B cell (primary cell): ENCODE results near the gene TRIM62. TPM values are rescaled to one million over a fixed set of nuclear protein-coding genes. Genes with fewer than 3 reads are reported as not detected.

Source experiments
- ATAC-seq: fragments of 200-7000 bp; cut with Tn5 transposase; one replicate; pipeline ENCODE4 v1.10.0; 2021; ENCODE audit warnings: low read depth, mild to moderate bottlenecking, moderate number of reproducible peaks, moderate library complexity
- CTCF ChIA-PET: fragments of 350-600 bp; sonication (Branson Sonifier 250); formaldehyde crosslinking; loops from one replicate; lab custom pipeline; 2021; ENCODE audit warnings: antibody characterized with exemption, inconsistent platforms; lab: Charles Lee
- POLR2A ChIA-PET: fragments of 350-600 bp; sonication (Branson Sonifier 250); formaldehyde crosslinking; loops from one replicate; lab custom pipeline; 2021; ENCODE audit warnings: antibody characterized with exemption; lab: Charles Lee
- DNase-seq: peaks from one replicate; pipeline ENCODE4 v3.0.0; 2013
- H2AFZ ChIP-seq: 2 replicates; pipeline ENCODE4 v1.6.1; 2012; ENCODE audit warnings: mild to moderate bottlenecking, low read depth, low read length; ENCODE audit not compliant: insufficient read depth, poor library complexity, severe bottlenecking
- H3K27ac ChIP-seq, 2 donors: 1 replicate in 1 of 2; 2 replicates in 1 of 2; pipeline ENCODE4 v1.5.1; 2012 to 2013; ENCODE audit warnings: low read length in 2 of 2, mild to moderate bottlenecking in 2 of 2, moderate library complexity in 1 of 2
- H3K27me3 ChIP-seq, 4 experiments: fragments of 200-600 bp in 1 of 4; sonication (generic) in 1 of 4; replicated peaks in 1 of 4; 1 replicate in 2 of 4; 2 replicates in 2 of 4; pipeline versions ENCODE4 v1.6.1 to v1.7.0; 2013 to 2016; ENCODE audit warnings: low read length in 3 of 4, mild to moderate bottlenecking in 2 of 4, mixed read lengths in 1 of 4, moderate library complexity in 1 of 4; ENCODE audit not compliant: insufficient read depth in 4 of 4, control insufficient read depth in 3 of 4; ENCODE audit errors: control extremely low read depth in 1 of 4
- H3K36me3 ChIP-seq, 2 experiments: replicated peaks in 1 of 2; 1 replicate in 1 of 2; 2 replicates in 1 of 2; pipeline versions ENCODE4 v1.6.1 to v1.7.1; 2013; ENCODE audit warnings: low read length in 1 of 2; ENCODE audit not compliant: insufficient read depth in 2 of 2, control insufficient read depth in 1 of 2; ENCODE audit errors: control extremely low read depth in 1 of 2, extremely low read depth in 1 of 2
- H3K4me1 ChIP-seq, 2 donors: fragments of 200-600 bp in 1 of 2; sonication (generic) in 1 of 2; 1 replicate in 1 of 2; 2 replicates in 1 of 2; pipeline versions ENCODE4 v1.5.1 to v1.6.1; 2013 to 2017; ENCODE audit warnings: low read length in 2 of 2; ENCODE audit not compliant: control insufficient read depth in 2 of 2, insufficient read depth in 2 of 2
- H3K4me2 ChIP-seq: replicated peaks from 2 replicates; pipeline ENCODE3; 2012; ENCODE audit warnings: mild to moderate bottlenecking, low read depth, low read length; ENCODE audit not compliant: poor library complexity, severe bottlenecking
- H3K4me3 ChIP-seq, 5 experiments: fragments of 200-600 bp in 1 of 5; sonication (generic) in 1 of 5; 1 replicate in 3 of 5; 2 replicates in 2 of 5; pipeline versions ENCODE4 v1.5.1 to v1.7.0; 2011 to 2016; ENCODE audit warnings: low read length in 4 of 5, mild to moderate bottlenecking in 4 of 5, low read depth in 2 of 5, control low read depth in 1 of 5, moderate library complexity in 1 of 5; ENCODE audit not compliant: insufficient read depth in 1 of 5; ENCODE audit errors: control extremely low read depth in 1 of 5, extremely low read depth in 1 of 5
- H3K79me2 ChIP-seq: fragments of 200-600 bp; sonication (generic); one replicate; pipeline ENCODE4 v1.6.0; 2016; ENCODE audit warnings: low read length; ENCODE audit not compliant: control insufficient read depth, insufficient read depth
- H3K9ac ChIP-seq: fragments of 200-600 bp; sonication (generic); 2 replicates; pipeline ENCODE4 v1.6.1; 2017; ENCODE audit warnings: mild to moderate bottlenecking, low read length, moderate library complexity
- H3K9me3 ChIP-seq, 3 donors: one replicate each; pipeline versions ENCODE4 v1.6.1 to v1.7.1; 2013; ENCODE audit warnings: low read length in 2 of 3; ENCODE audit not compliant: control insufficient read depth in 2 of 3, insufficient read depth in 1 of 3; ENCODE audit errors: control extremely low read depth in 1 of 3
- H4K20me1 ChIP-seq: 2 replicates; pipeline ENCODE4 v1.6.0; 2012; ENCODE audit warnings: mild to moderate bottlenecking, low read length; ENCODE audit not compliant: insufficient read depth, control insufficient read depth, poor library complexity, severe bottlenecking
- H3K27ac Mint-ChIP-seq: one replicate; pipeline ENCODE4 v1.8.0; 2021; ENCODE audit warnings: mixed read lengths
- H3K27me3 Mint-ChIP-seq: one replicate; pipeline ENCODE4 v1.8.0; 2021; ENCODE audit warnings: mixed read lengths
- H3K4me1 Mint-ChIP-seq: one replicate; pipeline ENCODE4 v1.8.0; 2021; ENCODE audit warnings: mixed read lengths
- H3K4me3 Mint-ChIP-seq: one replicate; pipeline ENCODE4 v1.8.0; 2021; ENCODE audit warnings: mixed read lengths
- H3K9me3 Mint-ChIP-seq: one replicate; pipeline ENCODE4 v1.8.0; 2022; ENCODE audit warnings: mixed read lengths; ENCODE audit not compliant: insufficient read depth
- CTCF ChIP-seq: fragments of 200-600 bp; IDR thresholded peaks from one replicate; pipeline ENCODE4 v1.8.0; 2022; ENCODE audit warnings: antibody characterized with exemption, mild to moderate bottlenecking
- EZH2 ChIP-seq: IDR thresholded peaks from 2 replicates; pipeline ENCODE4 v1.6.1; 2012; ENCODE audit warnings: borderline replicate concordance, low read depth, mild to moderate bottlenecking, moderate library complexity, low read length; ENCODE audit not compliant: insufficient read depth, poor library complexity, severe bottlenecking
- WGBS: methylation state at CpG from one replicate; pipeline ENCODE4 v1.1.5; 2013; ENCODE audit warnings: missing lambda C conversion rate; ENCODE audit not compliant: insufficient coverage; 5-methylcytosine and 5-hydroxymethylcytosine counted together
- intact Hi-C: fragments of 100-400 bp; cut with micrococcal nuclease; formaldehyde crosslinking; loops from one replicate; pipeline ENCODE4 v1.10.0; 2022
- polyA plus RNA-seq: library from polyadenylated mRNA; depleted of rRNA; stranded (reverse); fragments of >200 nt; gene quantifications from 2 replicates; pipeline ENCODE4 v1.2.3, GENCODE V29; 2012
- total RNA-seq, 2 donors: library from RNA; stranded (reverse); fragments of 120-200 nt in 1 of 2; gene quantifications; 1 replicate in 1 of 2; 2 replicates in 1 of 2; pipeline versions ENCODE4 v1.2.3 to v1.2.4, GENCODE V29; 2013 to 2022

Gene TRIM62
- total and polyA plus RNA-seq, 2 donors (not counting 1 experiment from before 2014, with no cell fraction given), result 10.7 to 24.1 TPM

GRCh38 chr1:33127001-33127823, 54.6 kb downstream of the TRIM62 start:
- peak overlapping the region; percentile 85 for H3K4me2 ChIP-seq
- no peaks in the 10 kb centered on the region for H3K36me3 ChIP-seq
- H3K4me3 ChIP-seq, result peak overlapping the region; percentile 80 to 96 (median 88)
- TF ChIP-seq EZH2 (no peak), CTCF (peak; percentile 86)
- peak overlapping the region; percentile 91 for H2AFZ ChIP-seq
- H3K4me1 ChIP-seq, result peaks cover 13 to 25% of the 10 kb centered on the region in 2 donors
- intact Hi-C loops, result loop anchor here (1.0 to 5.0 kb wide), 6 partner anchors 46 to 345 kb away; partner anchors contain the start of genes AZIN2, RNF19B, ZNF362 and ZSCAN20
- peaks cover 5% of the 10 kb centered on the region for H3K27me3 Mint-ChIP-seq
- H3K4me3 Mint-ChIP-seq, result peak overlapping the region; percentile 93
- DNase-seq (peak; percentile 99), ATAC-seq (peak; percentile 97)
- ChIA-PET POLR2A (interaction anchor here (0.5 to 2.0 kb wide), 7 partner anchors 46 to 1054 kb away, joined by 3 to 16 read pairs (median 6); partner anchors contain the start of genes AZIN2, RBBP4, TMEM39B and TRIM62), CTCF (interaction anchor here (0.7 to 2.2 kb wide), 28 partner anchors 10 to 607 kb away, joined by 3 to 32 read pairs (median 4); partner anchors contain the start of genes AZIN2, RBBP4, TRIM62 and ZSCAN20)
- H3K27ac ChIP-seq, result peak overlapping the region; percentile 82 to 83
- H4K20me1 ChIP-seq, result no peaks in the 10 kb centered on the region
- peak overlapping the region; percentile 88 for H3K9ac ChIP-seq
- WGBS, result under 1% methylated on average over 34 of the region's 44 CpGs
- H3K27ac Mint-ChIP-seq, result peak overlapping the region; percentile 95
- H3K79me2 ChIP-seq, result peaks cover 3% of the 10 kb centered on the region
- no peaks in the 10 kb centered on the region for H3K9me3 ChIP-seq
- H3K27me3 ChIP-seq, result no peaks in the 10 kb centered on the region
- peaks cover 18% of the 10 kb centered on the region for H3K4me1 Mint-ChIP-seq
- H3K9me3 Mint-ChIP-seq, result no peaks in the 10 kb centered on the region
